A549 (cell line): Measurements from ENCODE around the gene CLMN. TPM values are rescaled to one million over a fixed set of nuclear protein-coding genes. Genes with fewer than 3 reads are reported as not detected.

Source experiments
- ATAC-seq, 2 experiments: fragments of 200-7000 bp in 1 of 2; fragments of >200 bp in 1 of 2; cut with Nextera tagmentation in 1 of 2; cut with Tn5 transposase in 1 of 2; 3 replicates each; pipeline versions ENCODE4 v1.8.0 to v1.9.1; 2018 to 2020; ENCODE audit warnings: mild to moderate bottlenecking in 1 of 2, moderate library complexity in 1 of 2
- CTCF ChIA-PET: fragments of 300-600 bp; sonication (Branson Sonifier 250); formaldehyde crosslinking; extraction: SDS; loops from one replicate; lab custom pipeline; 2021; ENCODE audit warnings: antibody characterized with exemption, inconsistent platforms; lab: Yijun Ruan, JAX
- POLR2A ChIA-PET: fragments of 350-600 bp; formaldehyde crosslinking; extraction: SDS; loops from one replicate; lab custom pipeline; 2021; ENCODE audit warnings: antibody characterized with exemption, inconsistent platforms; lab: Yijun Ruan, JAX
- DNase-seq, 2 experiments: peaks; one replicate each; pipeline versions ENCODE4 v3.0.0 to v3.0.0-alpha.2; 2011 to 2016; ENCODE audit warnings: low read depth in 1 of 2, low spot score in 1 of 2
- FAIRE-seq: peaks from 2 replicates; lab custom pipeline; 2011; peaks lifted over from hg19 to GRCh38; lab: Jason Lieb, UNC
- H3K27ac ChIP-seq, 2 experiments: fragments of >200 bp; sonication (Bioruptor Twin); formaldehyde crosslinking; 3 replicates each; pipeline ENCODE4 v1.5.1; 2016 to 2017
- H3K4me1 ChIP-seq: fragments of >200 bp; sonication (Bioruptor Twin); formaldehyde crosslinking; 3 replicates; pipeline ENCODE4 v1.6.1; 2016
- H3K4me2 ChIP-seq: fragments of >200 bp; sonication (Bioruptor Twin); formaldehyde crosslinking; 3 replicates; pipeline ENCODE4 v1.6.1; 2016
- H3K4me3 ChIP-seq: fragments of >200 bp; sonication (Bioruptor Twin); formaldehyde crosslinking; 3 replicates; pipeline ENCODE4 v1.5.1; 2016
- H3K9me3 ChIP-seq: fragments of >200 bp; sonication (Bioruptor Twin); formaldehyde crosslinking; 3 replicates; pipeline ENCODE4 v1.6.1; 2016
- ATOH8 ChIP-seq: fragments of 250-450 bp; sonication (Bioruptor Pico); IDR thresholded peaks from 2 replicates; pipeline ENCODE4 v1.5.0; 2020; ENCODE audit warnings: low read depth, mild to moderate bottlenecking, moderate library complexity
- BHLHE40 ChIP-seq: IDR thresholded peaks from 2 replicates; pipeline ENCODE4 v1.6.1; 2012; ENCODE audit warnings: low read depth, low read length, inconsistent platforms
- CBX2 ChIP-seq: fragments of 200-600 bp; sonication (generic); IDR thresholded peaks from 2 replicates; pipeline ENCODE4 v1.6.1; 2016; ENCODE audit warnings: low read depth, mild to moderate bottlenecking, borderline replicate concordance
- CBX8 ChIP-seq: fragments of 200-600 bp; sonication (generic); IDR thresholded peaks from 2 replicates; pipeline ENCODE4 v1.6.1; 2016
- CEBPB ChIP-seq, 2 experiments: fragments of >200 bp in 1 of 2; sonication (Bioruptor Twin) in 1 of 2; formaldehyde crosslinking in 1 of 2; IDR thresholded peaks; 2 replicates each; pipeline ENCODE4 v1.6.1; 2012 to 2016
- CHD2 ChIP-seq: fragments of 150-350 bp; IDR thresholded peaks from 2 replicates; pipeline ENCODE4 v1.6.1; 2014; ENCODE audit warnings: low read length; ENCODE audit not compliant: partially characterized antibody
- EHF ChIP-seq: fragments of 250-450 bp; sonication (Bioruptor Pico); IDR thresholded peaks from 2 replicates; pipeline ENCODE4 v1.5.0; 2020; ENCODE audit warnings: mild to moderate bottlenecking
- HES2 ChIP-seq: fragments of >200 bp; sonication (Bioruptor Twin); formaldehyde crosslinking; IDR thresholded peaks from 2 replicates; pipeline ENCODE4 v1.6.1; 2016
- HOXA7 ChIP-seq: fragments of 250-450 bp; sonication (Bioruptor Pico); IDR thresholded peaks from 2 replicates; pipeline ENCODE4 v1.5.0; 2020; ENCODE audit warnings: mild to moderate bottlenecking, moderate library complexity
- JUN ChIP-seq, 2 experiments: fragments of >200 bp; sonication (Bioruptor Twin); formaldehyde crosslinking; IDR thresholded peaks; 2 replicates in 1 of 2; 3 replicates in 1 of 2; pipeline ENCODE4 v1.6.1; 2016 to 2017
- JUNB ChIP-seq: fragments of >200 bp; sonication (Bioruptor Twin); formaldehyde crosslinking; IDR thresholded peaks from 2 replicates; pipeline ENCODE4 v1.6.1; 2016
- KDM5A ChIP-seq: fragments of 200-600 bp; sonication (generic); IDR thresholded peaks from 2 replicates; pipeline ENCODE4 v1.6.1; 2016; ENCODE audit warnings: antibody characterized with exemption, mild to moderate bottlenecking
- MYC ChIP-seq: IDR thresholded peaks from 2 replicates; pipeline ENCODE4 v1.6.1; 2012; ENCODE audit warnings: mild to moderate bottlenecking, inconsistent platforms, low read length, improper control_type of control experiment, borderline replicate concordance
- NFE2L2 ChIP-seq: fragments of 150-350 bp; conservative IDR thresholded peaks from 2 replicates; pipeline ENCODE4 v1.6.1; 2014; ENCODE audit warnings: low read length
- NPAS2 ChIP-seq: fragments of 250-450 bp; sonication (Bioruptor Pico); IDR thresholded peaks from 2 replicates; pipeline ENCODE4 v1.8.0; 2022; ENCODE audit warnings: mild to moderate bottlenecking, moderate library complexity, borderline replicate concordance
- PBX3 ChIP-seq: IDR thresholded peaks from 2 replicates; pipeline ENCODE4 v1.6.1; 2012
- PHF8 ChIP-seq: fragments of 200-600 bp; sonication (generic); IDR thresholded peaks from 2 replicates; pipeline ENCODE4 v1.6.1; 2016; ENCODE audit warnings: low read depth, mild to moderate bottlenecking, antibody characterized with exemption, moderate library complexity, borderline replicate concordance
- RAD21 ChIP-seq, 2 experiments: fragments of >200 bp in 1 of 2; sonication (Bioruptor Twin) in 1 of 2; formaldehyde crosslinking in 1 of 2; IDR thresholded peaks in 1 of 2; conservative IDR thresholded peaks in 1 of 2; 2 replicates in 1 of 2; 3 replicates in 1 of 2; pipeline ENCODE4 v1.6.1; 2012 to 2018; ENCODE audit warnings: inconsistent platforms in 1 of 2
- RCOR1 ChIP-seq: fragments of 150-350 bp; IDR thresholded peaks from 2 replicates; pipeline ENCODE4 v1.6.1; 2014; ENCODE audit warnings: antibody characterized with exemption, low read length, low read depth
- RNF2 ChIP-seq: fragments of 200-600 bp; sonication (generic); IDR thresholded peaks from 2 replicates; pipeline ENCODE4 v1.6.1; 2016; ENCODE audit warnings: low read depth, mild to moderate bottlenecking, antibody characterized with exemption, moderate library complexity, borderline replicate concordance
- SMC3 ChIP-seq: fragments of >200 bp; sonication (Bioruptor Twin); formaldehyde crosslinking; IDR thresholded peaks from 3 replicates; pipeline ENCODE4 v1.6.1; 2018; ENCODE audit warnings: inconsistent platforms
- SREBF2 ChIP-seq: fragments of 450-650 bp; IDR thresholded peaks from 2 replicates; pipeline ENCODE4 v1.6.1; 2014; ENCODE audit warnings: mild to moderate bottlenecking, moderate library complexity
- USF2 ChIP-seq: fragments of 450-650 bp; IDR thresholded peaks from 2 replicates; pipeline ENCODE4 v1.6.1; 2014; ENCODE audit warnings: antibody characterized with exemption
- ZFP36 ChIP-seq: fragments of 450-650 bp; IDR thresholded peaks from 2 replicates; pipeline ENCODE4 v1.6.1; 2014; ENCODE audit warnings: borderline replicate concordance; ENCODE audit not compliant: partially characterized antibody
- ZNF302 ChIP-seq: fragments of 250-450 bp; sonication (Bioruptor Pico); IDR thresholded peaks from 2 replicates; pipeline ENCODE4 v1.9.0; 2021; ENCODE audit warnings: inconsistent platforms, mild to moderate bottlenecking, moderate library complexity
- WGBS: methylation state at CpG from one replicate; pipeline ENCODE4 v1.1.6; 2017; ENCODE audit errors: missing lambda C conversion rate; 5-methylcytosine and 5-hydroxymethylcytosine counted together
- polyA plus RNA-seq, 4 experiments: library from polyadenylated mRNA; depleted of rRNA in 3 of 4; stranded (reverse); fragments of >200 nt; fragmentation: RNase III in 1 of 4; extraction: RNeasy Plus Mini Kit Qiagen cat#74134 plus additional on column Dnase treatment in 1 of 4; gene quantifications; 2 replicates in 3 of 4; 3 replicates in 1 of 4; pipeline ENCODE4 v1.2.3, GENCODE V29; 2011 to 2017
- TF ChIP-seq, protein P1 (sequence below): fragments of >200 bp; sonication (Bioruptor Twin); formaldehyde crosslinking; IDR thresholded peaks from 3 replicates; pipeline ENCODE4 v1.6.1; 2016
- TF ChIP-seq, protein P2 (sequence below): IDR thresholded peaks from 2 replicates; pipeline ENCODE4 v1.6.1; 2012
- TF ChIP-seq, protein P3 (sequence below): fragments of >200 bp; sonication (Bioruptor Twin); formaldehyde crosslinking; IDR thresholded peaks from 3 replicates; pipeline ENCODE4 v1.5.1; 2016

Gene CLMN
- polyA plus RNA-seq, 2 of the 4 experiments (the other 2 are of a cell fraction) = 2.9 to 10.6 TPM

GRCh38 chr14:95341564-95341963 lies 21.9 kb upstream of the CLMN start:
- Histone ChIP-seq H3K4me2 (no peak overlapping the region), H3K9me3 (no peaks in the 10 kb centered on the region), H3K4me1 (peaks cover 18% of the 10 kb centered on the region), H3K4me3 (no peak overlapping the region), H3K27ac (no peak overlapping the region; a peak in 1 of 6 replicates)
- TF ChIP-seq SMC3 (no peak), RCOR1 (no peak), HOXA7 (CRISPR knock-in tag) (no peak), PHF8 (no peak), RAD21 (conservative IDR thresholded peaks at IDR 0.05 in 1 of 2, IDR thresholded peaks at IDR 0.05 in 1 of 2) (no peak), USF2 (no peak), HES2 (no peak), JUNB (no peak), KDM5A (no peak), EHF (CRISPR knock-in tag) (no peak), NPAS2 (no peak), JUN (IDR thresholded peaks at IDR 0.05) (no peak), ZNF302 (CRISPR knock-in tag) (no peak), MYC (no peak), ZFP36 (no peak)
- TF ChIP-seq, protein P1, sequence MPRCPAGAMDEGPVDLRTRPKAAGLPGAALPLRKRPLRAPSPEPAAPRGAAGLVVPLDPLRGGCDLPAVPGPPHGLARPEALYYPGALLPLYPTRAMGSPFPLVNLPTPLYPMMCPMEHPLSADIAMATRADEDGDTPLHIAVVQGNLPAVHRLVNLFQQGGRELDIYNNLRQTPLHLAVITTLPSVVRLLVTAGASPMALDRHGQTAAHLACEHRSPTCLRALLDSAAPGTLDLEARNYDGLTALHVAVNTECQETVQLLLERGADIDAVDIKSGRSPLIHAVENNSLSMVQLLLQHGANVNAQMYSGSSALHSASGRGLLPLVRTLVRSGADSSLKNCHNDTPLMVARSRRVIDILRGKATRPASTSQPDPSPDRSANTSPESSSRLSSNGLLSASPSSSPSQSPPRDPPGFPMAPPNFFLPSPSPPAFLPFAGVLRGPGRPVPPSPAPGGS = no peak
- TF ChIP-seq, protein P2, sequence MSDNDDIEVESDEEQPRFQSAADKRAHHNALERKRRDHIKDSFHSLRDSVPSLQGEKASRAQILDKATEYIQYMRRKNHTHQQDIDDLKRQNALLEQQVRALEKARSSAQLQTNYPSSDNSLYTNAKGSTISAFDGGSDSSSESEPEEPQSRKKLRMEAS = no peak
- DNase-seq (no peak), FAIRE-seq (no peak), ATAC-seq (no peak)
- WGBS = 73% methylated on average over 4 of the region's 4 CpGs
- ChIA-PET CTCF (interaction anchor here (2.0 kb wide), 1 partner anchor 21 kb away, joined by 6 read pairs; no protein-coding TSS in a partner anchor), POLR2A (no interaction called here)

- POLR2A ChIA-PET = no interaction called here
- Histone ChIP-seq H3K9me3 (no peaks in the 10 kb centered on the region), H3K4me2 (peak overlapping the region; percentile 71; the same call in 1 of the 3 replicates), H3K4me1 (peaks cover 18% of the 10 kb centered on the region), H3K4me3 (no peak overlapping the region), H3K27ac (peak overlapping the region; percentile 59 to 65; a peak in 4 of 6 replicates)
- no peak for ATAC-seq
- no peak for FAIRE-seq
- DNase-seq = no peak
- CTCF ChIA-PET = interaction anchor here (0.6 to 2.0 kb wide), 2 partner anchors 21 to 138 kb away, joined by 3 to 6 read pairs; no protein-coding TSS in a partner anchor
- 94% methylated on average over 1 of the region's 1 CpG for WGBS
- TF ChIP-seq NFE2L2 (no peak), PBX3 (no peak), RAD21 (conservative IDR thresholded peaks at IDR 0.05 in 1 of 2, IDR thresholded peaks at IDR 0.05 in 1 of 2) (no peak), BHLHE40 (no peak), CHD2 (no peak), SMC3 (no peak), USF2 (no peak), ATOH8 (CRISPR knock-in tag) (no peak), RNF2 (no peak), EHF (CRISPR knock-in tag) (no peak), CBX2 (no peak), CBX8 (no peak), CEBPB (IDR thresholded peaks at IDR 0.05) (no peak), SREBF2 (no peak)
- TF ChIP-seq, protein P3, sequence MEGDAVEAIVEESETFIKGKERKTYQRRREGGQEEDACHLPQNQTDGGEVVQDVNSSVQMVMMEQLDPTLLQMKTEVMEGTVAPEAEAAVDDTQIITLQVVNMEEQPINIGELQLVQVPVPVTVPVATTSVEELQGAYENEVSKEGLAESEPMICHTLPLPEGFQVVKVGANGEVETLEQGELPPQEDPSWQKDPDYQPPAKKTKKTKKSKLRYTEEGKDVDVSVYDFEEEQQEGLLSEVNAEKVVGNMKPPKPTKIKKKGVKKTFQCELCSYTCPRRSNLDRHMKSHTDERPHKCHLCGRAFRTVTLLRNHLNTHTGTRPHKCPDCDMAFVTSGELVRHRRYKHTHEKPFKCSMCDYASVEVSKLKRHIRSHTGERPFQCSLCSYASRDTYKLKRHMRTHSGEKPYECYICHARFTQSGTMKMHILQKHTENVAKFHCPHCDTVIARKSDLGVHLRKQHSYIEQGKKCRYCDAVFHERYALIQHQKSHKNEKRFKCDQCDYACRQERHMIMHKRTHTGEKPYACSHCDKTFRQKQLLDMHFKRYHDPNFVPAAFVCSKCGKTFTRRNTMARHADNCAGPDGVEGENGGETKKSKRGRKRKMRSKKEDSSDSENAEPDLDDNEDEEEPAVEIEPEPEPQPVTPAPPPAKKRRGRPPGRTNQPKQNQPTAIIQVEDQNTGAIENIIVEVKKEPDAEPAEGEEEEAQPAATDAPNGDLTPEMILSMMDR = no peak
Measured at GRCh38 chr14:95341115-95341514, 21.4 kb upstream of the CLMN start.
